Coronary artery (tissue), 2 donors: ENCODE measurements around the gene CSHL1.

Experiments
- DNase-seq: peaks from one replicate; pipeline ENCODE4 v3.0.0-alpha.2; 2017; ENCODE audit warnings: low spot score
- H3K27ac ChIP-seq, 2 donors: fragments of 200-600 bp; sonication (generic); one replicate each; pipeline ENCODE4 v1.5.1; 2016 to 2019
- H3K4me3 ChIP-seq: fragments of 200-600 bp; sonication (generic); 2 replicates; pipeline ENCODE4 v1.5.1; 2016; ENCODE audit warnings: mild to moderate bottlenecking, moderate library complexity
- CTCF ChIP-seq: fragments of 200-600 bp; sonication (generic); IDR thresholded peaks from one replicate; pipeline ENCODE4 v1.5.1; 2019; ENCODE audit warnings: antibody characterized with exemption

Gene CSHL1

GRCh38 chr17:63932721-63933120 is 21.7 kb upstream of the CSHL1 start:
- no peak overlapping the region for H3K4me3 ChIP-seq
- TF ChIP-seq CTCF: no peak
- no peak for DNase-seq
- H3K27ac ChIP-seq: no peak overlapping the region

GRCh38 chr17:63931981-63932561 is 21.0 kb upstream of the CSHL1 start, which contains the start of gene CD79B:
Gene CD79B (minus strand): TSS chr17:63932331. CDS start chr17:63932261, 70 bp downstream.
- peak within 1 kb of the TSS in 1 of 2 donors; percentile 72 for H3K27ac ChIP-seq
- DNase-seq: no peak
- no peak for TF ChIP-seq CTCF
- peak within 1 kb of the TSS; percentile 21 for H3K4me3 ChIP-seq

GRCh38 chr17:63930951-63931575 is 20.0 kb upstream of the CSHL1 start:
- peak overlapping the region in 1 of 2 donors; percentile 72 for H3K27ac ChIP-seq
- peak overlapping the region; percentile 21 for H3K4me3 ChIP-seq
- no peak for DNase-seq
- TF ChIP-seq CTCF: no peak

GRCh38 chr17:63929860-63930766 is 19.1 kb upstream of the CSHL1 start:
- Histone ChIP-seq H3K27ac (peak overlapping the region in 1 of 2 donors; percentile 28), H3K4me3 (no peak overlapping the region)
- no peak for TF ChIP-seq CTCF
- DNase-seq: no peak

GRCh38 chr17:63928966-63929695 is 18.1 kb upstream of the CSHL1 start:
- no peak overlapping the region for H3K4me3 ChIP-seq
- no peak for DNase-seq
- no peak for TF ChIP-seq CTCF
- no peak overlapping the region for H3K27ac ChIP-seq

- no peak for TF ChIP-seq CTCF
- no peak for DNase-seq
- Histone ChIP-seq H3K4me3 (no peak overlapping the region), H3K27ac (no peak overlapping the region)
Observed at GRCh38 chr17:63928172-63928666, 17.2 kb upstream of the CSHL1 start.
